MM.1S (cell line): ENCODE results near the gene SKAP2.

Source experiments
- DNase-seq: peaks from one replicate; pipeline ENCODE4 v3.0.0-alpha.2; 2015
- H2AFZ ChIP-seq: fragments of 300-600 bp; sonication (generic); 2 replicates; pipeline ENCODE4 v1.6.0; 2016; ENCODE audit warnings: antibody characterized with exemption, low read length
- H3F3A ChIP-seq: fragments of 300-600 bp; sonication (generic); 2 replicates; pipeline ENCODE4 v1.6.1; 2016; ENCODE audit warnings: mild to moderate bottlenecking, antibody characterized with exemption, low read length, moderate library complexity, mixed read lengths; ENCODE audit not compliant: insufficient read depth
- H3K27ac ChIP-seq: fragments of 300-600 bp; sonication (generic); 2 replicates; pipeline ENCODE4 v1.5.1; 2016; ENCODE audit warnings: mild to moderate bottlenecking, low read length
- H3K27me3 ChIP-seq: fragments of 300-600 bp; sonication (generic); replicated peaks from 2 replicates; pipeline ENCODE4 v1.6.0; 2016; ENCODE audit warnings: low read length; ENCODE audit not compliant: insufficient read depth
- H3K36me3 ChIP-seq: fragments of 300-600 bp; sonication (generic); replicated peaks from 2 replicates; pipeline ENCODE4 v1.6.1; 2016; ENCODE audit warnings: mild to moderate bottlenecking, low read length, mixed read lengths; ENCODE audit not compliant: insufficient read depth
- H3K4me1 ChIP-seq: fragments of 300-600 bp; sonication (generic); 2 replicates; pipeline ENCODE4 v1.6.1; 2016; ENCODE audit warnings: low read length, mixed read lengths
- H3K4me2 ChIP-seq: fragments of 300-600 bp; sonication (generic); 2 replicates; pipeline ENCODE4 v1.6.0; 2016; ENCODE audit warnings: low read depth, low read length
- H3K4me3 ChIP-seq: fragments of 300-600 bp; sonication (generic); 2 replicates; pipeline ENCODE4 v1.5.1; 2016; ENCODE audit warnings: low read length, mixed read lengths
- H3K79me2 ChIP-seq: fragments of 300-600 bp; sonication (generic); 2 replicates; pipeline ENCODE4 v1.6.1; 2016; ENCODE audit warnings: mixed run types, low read length, mixed read lengths
- H3K9ac ChIP-seq: fragments of 300-600 bp; sonication (generic); 2 replicates; pipeline ENCODE4 v1.6.1; 2016; ENCODE audit warnings: low read length, mixed read lengths
- H3K9me2 ChIP-seq: fragments of 300-600 bp; sonication (generic); replicated peaks from 2 replicates; pipeline ENCODE4 v1.6.1; 2016; ENCODE audit warnings: mild to moderate bottlenecking, low read length, mixed read lengths; ENCODE audit not compliant: insufficient read depth
- H3K9me3 ChIP-seq: fragments of 300-600 bp; sonication (generic); replicated peaks from 2 replicates; pipeline ENCODE4 v1.6.1; 2016; ENCODE audit warnings: mild to moderate bottlenecking, low read length, mixed read lengths; ENCODE audit not compliant: insufficient read depth
- H4K20me1 ChIP-seq: fragments of 300-600 bp; sonication (generic); 2 replicates; pipeline ENCODE4 v1.6.1; 2016; ENCODE audit warnings: mild to moderate bottlenecking, low read length, moderate library complexity, mixed read lengths; ENCODE audit not compliant: insufficient read depth
- EZH2 ChIP-seq: fragments of 300-600 bp; sonication (generic); optimal IDR thresholded peaks from 2 replicates; pipeline ENCODE3; 2017; ENCODE audit warnings: low read depth, mild to moderate bottlenecking, antibody characterized with exemption, low read length, mixed read lengths
- EZH2phosphoT487 ChIP-seq: fragments of 300-600 bp; sonication (generic); IDR thresholded peaks from 2 replicates; pipeline ENCODE4 v1.6.1; 2018; ENCODE audit warnings: antibody characterized with exemption, low read length
- TF ChIP-seq, protein P1 (sequence below): fragments of 300-600 bp; sonication (generic); IDR thresholded peaks from 2 replicates; pipeline ENCODE4 v1.5.1; 2016; ENCODE audit warnings: antibody characterized with exemption, low read length, mixed read lengths

SKAP2 gene

GRCh38 chr7:26685606-26686005 is 178.8 kb downstream of the SKAP2 start:
- H3K4me1 ChIP-seq, result peaks cover 52% of the 10 kb centered on the region
- no peak for DNase-seq
- no peaks in the 10 kb centered on the region for H4K20me1 ChIP-seq
- no peaks in the 10 kb centered on the region for H3K36me3 ChIP-seq
- H3K9me2 ChIP-seq, result no peaks in the 10 kb centered on the region
- no peak overlapping the region for H3K9ac ChIP-seq
- H3K79me2 ChIP-seq, result no peaks in the 10 kb centered on the region
- H3K4me2 ChIP-seq, result no peak overlapping the region
- H3K9me3 ChIP-seq, result no peaks in the 10 kb centered on the region
- no peaks in the 10 kb centered on the region for H3K27me3 ChIP-seq
- TF ChIP-seq, protein P1, sequence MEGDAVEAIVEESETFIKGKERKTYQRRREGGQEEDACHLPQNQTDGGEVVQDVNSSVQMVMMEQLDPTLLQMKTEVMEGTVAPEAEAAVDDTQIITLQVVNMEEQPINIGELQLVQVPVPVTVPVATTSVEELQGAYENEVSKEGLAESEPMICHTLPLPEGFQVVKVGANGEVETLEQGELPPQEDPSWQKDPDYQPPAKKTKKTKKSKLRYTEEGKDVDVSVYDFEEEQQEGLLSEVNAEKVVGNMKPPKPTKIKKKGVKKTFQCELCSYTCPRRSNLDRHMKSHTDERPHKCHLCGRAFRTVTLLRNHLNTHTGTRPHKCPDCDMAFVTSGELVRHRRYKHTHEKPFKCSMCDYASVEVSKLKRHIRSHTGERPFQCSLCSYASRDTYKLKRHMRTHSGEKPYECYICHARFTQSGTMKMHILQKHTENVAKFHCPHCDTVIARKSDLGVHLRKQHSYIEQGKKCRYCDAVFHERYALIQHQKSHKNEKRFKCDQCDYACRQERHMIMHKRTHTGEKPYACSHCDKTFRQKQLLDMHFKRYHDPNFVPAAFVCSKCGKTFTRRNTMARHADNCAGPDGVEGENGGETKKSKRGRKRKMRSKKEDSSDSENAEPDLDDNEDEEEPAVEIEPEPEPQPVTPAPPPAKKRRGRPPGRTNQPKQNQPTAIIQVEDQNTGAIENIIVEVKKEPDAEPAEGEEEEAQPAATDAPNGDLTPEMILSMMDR, result no peak
- TF ChIP-seq EZH2 (no peak), EZH2phosphoT487 (no peak)
- no peak overlapping the region for H2AFZ ChIP-seq
- peaks cover 14% of the 10 kb centered on the region for H3F3A ChIP-seq
- H3K4me3 ChIP-seq, result no peak overlapping the region
- no peak overlapping the region for H3K27ac ChIP-seq

- Histone ChIP-seq H2AFZ (no peak overlapping the region), H3K36me3 (no peaks in the 10 kb centered on the region), H3K4me1 (peaks cover 40% of the 10 kb centered on the region), H4K20me1 (no peaks in the 10 kb centered on the region), H3K4me3 (no peak overlapping the region), H3K9ac (no peak overlapping the region), H3K79me2 (no peaks in the 10 kb centered on the region), H3K9me3 (no peaks in the 10 kb centered on the region), H3K27me3 (no peaks in the 10 kb centered on the region), H3K27ac (no peak overlapping the region), H3K9me2 (no peaks in the 10 kb centered on the region), H3F3A (peaks cover 14% of the 10 kb centered on the region), H3K4me2 (no peak overlapping the region)
- no peak for DNase-seq
- TF ChIP-seq, protein P1, result no peak
- TF ChIP-seq EZH2, result no peak
- TF ChIP-seq EZH2phosphoT487, result no peak
These were observed 179.9 kb downstream of the SKAP2 start for GRCh38 chr7:26684447-26684846.

- H3K27me3 ChIP-seq, result no peaks in the 10 kb centered on the region
These were observed 181.1 kb downstream of the SKAP2 start for GRCh38 chr7:26683277-26683676.

More at GRCh38 chr7:26683277-26683676, 181.1 kb downstream of the SKAP2 start:
- Histone ChIP-seq H3K9me2 (no peaks in the 10 kb centered on the region), H3K4me2 (peak overlapping the region; percentile 35; the same call in 1 of the 2 replicates), H4K20me1 (no peaks in the 10 kb centered on the region), H3K9me3 (no peaks in the 10 kb centered on the region), H3F3A (peaks cover 5% of the 10 kb centered on the region), H2AFZ (no peak overlapping the region), H3K4me3 (no peak overlapping the region), H3K36me3 (no peaks in the 10 kb centered on the region), H3K79me2 (no peaks in the 10 kb centered on the region), H3K4me1 (peaks cover 30% of the 10 kb centered on the region), H3K9ac (no peak overlapping the region), H3K27ac (no peak overlapping the region)
- DNase-seq, result no peak
- no peak for TF ChIP-seq EZH2
- TF ChIP-seq, protein P1, result no peak
- TF ChIP-seq EZH2phosphoT487, result no peak
